ENCODE measurements around the gene TM4SF5.

The TM4SF5 gene, protein sequence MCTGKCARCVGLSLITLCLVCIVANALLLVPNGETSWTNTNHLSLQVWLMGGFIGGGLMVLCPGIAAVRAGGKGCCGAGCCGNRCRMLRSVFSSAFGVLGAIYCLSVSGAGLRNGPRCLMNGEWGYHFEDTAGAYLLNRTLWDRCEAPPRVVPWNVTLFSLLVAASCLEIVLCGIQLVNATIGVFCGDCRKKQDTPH

GRCh38 chr17:4771519-4772234 is at the start of gene TM4SF5:
TSS of gene TM4SF5 (plus strand) at chr17:4771886. CDS start at chr17:4771923, 37 bp downstream.
- TF ChIP-seq GATA3 (IDR thresholded peaks at IDR 0.05; ENCODE audit: low read depth, low read length): no peak
- no peak for TF ChIP-seq GATA2 (IDR thresholded peaks at IDR 0.05; ENCODE audit: low read depth, low read length)

GRCh38 chr17:4722678-4723240 is 48.9 kb upstream of the TM4SF5 start:
- TF ChIP-seq GATA3 (IDR thresholded peaks at IDR 0.05; ENCODE audit: low read depth, low read length) (no peak), GATA2 (IDR thresholded peaks at IDR 0.05; ENCODE audit: low read depth, low read length) (no peak)

- no peak for TF ChIP-seq GATA2 (IDR thresholded peaks at IDR 0.05; ENCODE audit: low read depth, low read length)
- no peak for TF ChIP-seq GATA3 (IDR thresholded peaks at IDR 0.05; ENCODE audit: low read depth, low read length)
Observed at GRCh38 chr17:4724650-4725049, 47.0 kb upstream of the TM4SF5 start.

DNA sequence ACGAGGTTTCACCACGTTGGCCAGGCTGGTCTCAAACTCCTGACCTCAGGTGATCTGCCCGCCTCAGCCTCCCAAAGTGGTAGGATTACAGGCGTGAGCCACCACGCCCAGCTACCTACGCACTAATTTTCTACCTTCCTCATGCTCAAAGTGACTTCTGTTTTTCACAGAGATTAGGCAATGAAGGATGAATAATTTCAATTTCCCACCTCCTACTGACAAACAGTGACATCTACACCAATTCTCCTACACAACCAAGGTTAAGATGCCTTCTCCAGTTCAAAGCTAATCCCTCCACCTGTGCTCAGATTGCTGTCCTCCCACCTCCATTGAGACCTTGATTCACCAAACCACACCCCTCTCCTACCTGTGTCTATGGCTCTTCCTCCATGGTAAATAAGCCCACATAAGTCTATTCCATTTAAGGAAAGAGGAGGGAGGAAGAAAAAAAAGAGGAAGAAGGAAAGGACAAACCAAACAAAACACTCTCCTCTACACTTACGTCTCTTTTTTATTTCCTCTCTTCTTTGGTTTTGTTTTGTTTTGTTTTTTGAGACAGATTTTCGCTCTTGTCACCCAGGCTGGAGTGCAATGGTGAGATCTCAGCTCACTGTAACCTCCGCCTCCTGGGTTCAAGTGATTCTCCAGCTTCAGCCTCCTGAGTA is 45.9 kb upstream of the TM4SF5 start:
- TF ChIP-seq GATA3 (IDR thresholded peaks at IDR 0.05; ENCODE audit: low read depth, low read length): no peak
- no peak for TF ChIP-seq GATA2 (IDR thresholded peaks at IDR 0.05; ENCODE audit: low read depth, low read length)

- TF ChIP-seq GATA2 (IDR thresholded peaks at IDR 0.05; ENCODE audit: low read depth, low read length) (no peak), GATA3 (IDR thresholded peaks at IDR 0.05; ENCODE audit: low read depth, low read length) (no peak)
Observed at GRCh38 chr17:4728124-4728523, 43.6 kb upstream of the TM4SF5 start.

DNA sequence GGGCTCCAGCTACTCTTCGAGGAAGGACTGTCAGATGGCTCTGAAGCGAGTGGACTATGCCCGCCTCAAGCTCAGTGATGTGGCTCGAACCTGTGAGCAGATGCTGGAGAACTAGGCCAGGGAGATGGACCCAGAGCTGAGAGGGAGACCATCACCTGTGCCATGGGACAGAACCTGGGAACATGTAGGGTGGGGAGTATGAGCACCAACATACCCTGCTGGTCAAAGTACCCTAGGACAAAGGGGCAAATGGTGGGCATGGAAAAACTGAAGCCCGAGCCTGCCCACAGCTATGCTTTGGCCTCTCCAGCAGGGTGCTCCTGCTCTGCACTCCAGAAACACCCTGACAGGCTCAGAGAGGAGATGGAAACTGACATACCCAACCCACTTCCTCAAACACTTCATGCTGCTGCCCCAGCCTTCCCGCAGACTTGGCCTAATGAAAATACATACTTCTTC is 38.6 kb upstream of the TM4SF5 start:
- TF ChIP-seq GATA2 (IDR thresholded peaks at IDR 0.05; ENCODE audit: low read depth, low read length) (no peak), GATA3 (IDR thresholded peaks at IDR 0.05; ENCODE audit: low read depth, low read length) (no peak)

- TF ChIP-seq GATA3 (IDR thresholded peaks at IDR 0.05; ENCODE audit: low read depth, low read length) (no peak), GATA2 (IDR thresholded peaks at IDR 0.05; ENCODE audit: low read depth, low read length) (no peak)
Observed at GRCh38 chr17:4734857-4735475, 36.7 kb upstream of the TM4SF5 start.

DNA sequence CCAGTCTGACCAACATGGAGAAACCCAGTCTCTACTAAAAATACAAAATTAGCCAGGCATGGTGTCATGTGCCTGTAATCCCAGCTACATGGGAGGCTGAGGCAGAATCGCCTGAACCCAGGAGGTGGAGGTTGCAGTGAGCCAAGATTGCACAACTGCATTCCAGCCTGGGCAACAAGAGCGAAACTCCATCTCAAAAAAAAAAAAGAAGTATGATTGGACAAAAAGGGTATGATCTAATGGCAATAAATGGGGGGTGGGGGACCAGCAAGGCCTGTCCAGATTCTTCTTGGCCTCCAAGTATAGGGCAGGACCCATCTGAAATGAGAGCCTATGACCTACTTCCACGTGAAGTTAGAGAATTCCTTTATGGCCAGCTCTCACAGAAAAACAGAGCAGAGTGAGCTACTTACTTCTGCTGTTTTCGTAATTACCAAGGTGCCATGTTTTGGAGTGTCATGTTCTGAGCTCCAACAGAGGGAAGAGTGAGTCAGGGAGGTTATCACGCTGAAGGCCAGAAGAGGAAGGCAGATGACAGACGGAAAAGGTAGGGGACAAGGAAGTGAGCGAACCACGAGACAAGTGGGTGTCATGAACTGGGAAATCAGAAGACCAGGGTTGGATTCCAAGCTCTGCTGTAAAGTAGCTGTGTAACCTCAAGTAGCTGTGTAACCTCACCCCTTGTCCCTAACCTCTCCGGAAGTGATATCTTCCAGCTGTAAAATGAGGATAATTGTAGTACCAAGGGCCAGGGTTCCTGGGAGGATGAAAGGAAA is 35.6 kb upstream of the TM4SF5 start:
- TF ChIP-seq GATA3 (IDR thresholded peaks at IDR 0.05; ENCODE audit: low read depth, low read length) (no peak), GATA2 (IDR thresholded peaks at IDR 0.05; ENCODE audit: low read depth, low read length) (no peak)

DNA sequence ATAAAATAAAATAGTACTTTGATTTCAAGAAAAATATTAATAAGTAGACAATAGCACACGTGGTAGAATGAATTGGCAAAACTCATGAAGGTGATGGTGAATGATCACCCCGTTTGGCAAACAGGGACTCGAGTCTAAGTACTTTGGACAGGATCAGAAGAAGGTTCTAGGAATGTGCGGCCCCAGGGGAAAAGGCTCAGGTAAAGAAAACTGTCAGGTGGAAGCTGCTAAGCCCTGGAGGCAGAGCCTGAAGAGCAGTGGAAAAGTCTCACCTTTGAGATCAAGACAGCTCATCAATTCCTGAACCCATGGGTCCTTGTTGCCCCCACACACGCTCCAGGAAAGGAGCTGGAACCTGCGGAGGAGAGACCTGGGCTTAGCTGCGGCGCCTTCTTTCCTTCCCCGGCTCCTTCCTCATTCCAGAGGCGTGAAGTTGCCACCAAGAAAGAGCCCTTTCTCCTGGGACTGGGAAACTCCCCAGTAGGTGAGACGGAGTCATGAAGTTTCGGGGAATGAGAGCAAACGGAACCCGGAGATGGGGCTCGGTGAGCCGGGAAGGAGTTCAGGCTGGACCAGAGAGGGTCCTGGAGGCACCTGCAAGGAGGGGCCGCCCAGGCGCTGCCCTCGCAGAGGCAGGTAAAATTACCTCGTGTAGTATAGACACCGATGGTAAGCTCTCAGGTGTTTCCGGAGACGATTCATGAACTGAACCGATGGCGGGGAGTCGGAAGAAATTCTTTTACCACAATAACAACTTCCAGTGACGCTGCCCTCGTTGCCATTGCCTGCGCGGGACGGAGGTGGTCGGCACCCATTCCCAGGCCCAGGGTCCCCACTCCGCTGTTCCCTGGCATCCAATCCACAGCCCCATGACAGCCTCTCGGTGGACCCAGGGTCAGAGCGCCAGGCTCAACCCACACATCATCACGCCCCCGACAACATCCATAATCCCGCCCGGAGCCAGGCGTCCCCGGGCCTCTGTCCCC is 33.3 kb upstream of the TM4SF5 start:
- TF ChIP-seq GATA2 (IDR thresholded peaks at IDR 0.05; ENCODE audit: low read depth, low read length) (no peak), GATA3 (IDR thresholded peaks at IDR 0.05; ENCODE audit: low read depth, low read length) (no peak)

- TF ChIP-seq GATA2 (IDR thresholded peaks at IDR 0.05; ENCODE audit: low read depth, low read length): no peak
- TF ChIP-seq GATA3 (IDR thresholded peaks at IDR 0.05; ENCODE audit: low read depth, low read length): no peak
Observed at GRCh38 chr17:4739122-4740024, 32.3 kb upstream of the TM4SF5 start, which contains the start of the genes CXCL16 and ZMYND15. TSS of gene CXCL16 (minus strand) at chr17:4739928. CDS start at chr17:4739339, 589 bp downstream. TSS of gene ZMYND15 (plus strand) at chr17:4739833. CDS start at chr17:4740549, 716 bp downstream.

GRCh38 chr17:4740025-4740351 is 31.7 kb upstream of the TM4SF5 start:
- TF ChIP-seq GATA2 (IDR thresholded peaks at IDR 0.05; ENCODE audit: low read depth, low read length) (no peak), GATA3 (IDR thresholded peaks at IDR 0.05; ENCODE audit: low read depth, low read length) (no peak)
